ENCODE data around the gene ZNF526.

DNA sequence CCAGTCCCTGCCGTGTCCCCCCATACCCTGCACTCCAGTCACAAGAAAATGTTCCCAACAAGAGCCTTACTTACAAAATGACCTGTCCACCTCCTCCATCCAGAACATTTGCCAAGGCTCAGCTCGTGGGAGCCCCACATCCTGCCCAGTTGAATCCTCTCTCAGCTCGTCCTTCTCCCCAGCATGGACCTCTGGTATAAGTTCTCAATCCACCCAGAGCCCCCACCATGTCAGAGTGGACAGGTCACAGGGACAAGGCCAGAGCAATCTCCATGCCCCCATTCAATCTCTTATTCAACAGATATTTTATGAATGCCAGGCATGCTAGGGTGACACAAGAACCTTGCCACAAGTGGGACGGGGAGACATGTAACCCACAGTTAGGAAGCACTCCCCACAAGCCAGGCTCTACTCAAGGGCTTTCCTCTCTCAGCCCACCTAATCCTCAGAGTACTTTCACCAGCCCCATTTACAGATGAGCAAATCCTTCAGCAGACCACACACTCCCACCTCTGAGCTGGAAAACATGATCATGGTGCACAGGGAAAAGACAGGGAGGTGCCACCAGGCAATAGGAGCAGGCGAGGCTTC lies 17.7 kb upstream of the ZNF526 start:
- TF ChIP-seq CTCF (IDR thresholded peaks at IDR 0.05) = no peak
- TF ChIP-seq POLR2A (IDR thresholded peaks at IDR 0.05) = no peak
